Left renal pelvis (tissue), 4 donors: ENCODE measurements around the gene CYP46A1. TPM values are rescaled to one million over a fixed set of nuclear protein-coding genes. Genes with fewer than 3 reads are reported as not detected.

Source experiments
- DNase-seq, 4 donors: peaks; one replicate each; pipeline ENCODE4 v3.0.0-alpha.2; 2013; ENCODE audit warnings: low read depth in 4 of 4, low spot score in 3 of 4
- polyA plus RNA-seq, 4 donors: library from polyadenylated mRNA; unstranded; fragments of 120-200 nt; gene quantifications; one replicate each; pipeline ENCODE4 v1.2.1, GENCODE V29; 2013; ENCODE audit not compliant: insufficient read length in 4 of 4

Gene CYP46A1
- polyA plus RNA-seq, 4 donors = 1.4 to 4.2 (median 2.8) TPM

DNA sequence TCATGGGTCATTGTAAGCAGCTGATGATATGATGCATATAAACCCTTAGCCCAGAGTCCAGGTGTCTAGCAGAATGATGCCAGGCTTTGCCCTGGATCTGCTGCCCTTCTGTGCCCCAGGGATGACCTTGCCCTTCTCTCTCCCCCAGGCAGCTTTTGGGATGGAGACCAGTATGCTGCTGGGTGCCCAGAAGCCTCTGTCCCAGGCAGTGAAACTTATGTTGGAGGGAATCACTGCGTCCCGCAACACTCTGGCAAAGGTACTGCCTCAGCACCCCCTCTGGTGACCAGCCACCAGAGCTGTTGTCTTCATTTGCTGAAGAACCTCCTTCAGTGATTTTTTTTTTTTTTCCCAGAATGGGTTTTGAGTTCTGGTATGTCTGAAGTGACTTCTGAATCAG is 23.3 kb downstream of the CYP46A1 start:
- no peak for DNase-seq

GRCh38 chr14:99707921-99708320 is 23.8 kb downstream of the CYP46A1 start:
- no peak for DNase-seq

DNA sequence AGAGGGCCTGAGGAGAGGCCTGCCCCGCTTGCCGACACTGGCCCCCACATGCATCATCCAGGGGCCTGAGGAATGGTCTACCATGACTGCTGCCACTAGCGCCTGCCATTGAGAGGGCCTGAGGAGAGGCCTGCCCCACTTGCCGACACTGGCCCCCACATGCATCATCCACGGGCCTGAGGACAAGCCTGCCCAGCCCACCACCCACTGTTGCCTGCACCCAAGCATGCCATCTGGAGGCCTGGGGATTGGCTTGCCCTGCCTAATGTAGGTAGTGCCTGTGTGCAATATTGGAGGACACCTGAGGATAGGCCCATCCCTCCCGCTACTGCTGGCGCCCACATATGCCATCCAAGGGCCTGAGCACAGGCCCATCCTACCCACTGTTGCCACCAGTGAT is 24.4 kb downstream of the CYP46A1 start:
- no peak for DNase-seq

- no peak for DNase-seq
Observed at GRCh38 chr14:99713972-99714371, 29.9 kb downstream of the CYP46A1 start.

DNA sequence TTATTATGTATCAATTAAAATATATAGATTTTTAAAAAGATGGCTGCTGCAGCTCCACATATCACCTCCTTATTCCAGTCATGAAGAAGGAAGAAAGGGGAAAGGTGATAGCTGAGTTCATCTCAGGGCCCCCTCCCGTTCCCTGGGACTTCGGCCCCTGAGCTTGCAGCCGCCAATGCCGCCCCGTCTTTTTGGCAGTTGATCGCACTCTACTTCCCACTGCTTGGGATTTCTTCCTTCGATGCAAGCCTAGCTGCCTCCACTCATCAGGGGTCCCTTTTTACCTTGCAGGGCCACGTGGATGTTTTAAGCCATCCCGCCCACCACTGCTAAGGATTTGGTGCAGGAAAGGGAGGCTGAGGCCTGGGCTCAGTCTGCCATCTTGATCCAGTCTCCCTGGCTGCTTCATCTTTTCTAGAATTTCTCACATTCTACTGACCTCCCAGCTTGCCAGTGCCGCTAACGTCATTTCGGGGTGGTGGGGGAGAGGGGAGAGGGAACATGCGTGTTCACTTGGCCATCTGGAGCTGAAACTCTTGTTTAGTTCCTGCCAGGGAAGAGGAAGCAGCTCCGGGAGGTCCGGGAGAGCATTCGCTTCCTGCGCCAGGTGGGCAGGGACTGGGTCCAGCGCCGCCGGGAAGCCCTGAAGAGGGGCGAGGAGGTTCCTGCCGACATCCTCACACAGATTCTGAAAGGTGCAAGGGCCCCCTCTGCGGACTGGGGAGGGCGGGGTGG is 31.3 kb downstream of the CYP46A1 start:
- no peak for DNase-seq

DNA sequence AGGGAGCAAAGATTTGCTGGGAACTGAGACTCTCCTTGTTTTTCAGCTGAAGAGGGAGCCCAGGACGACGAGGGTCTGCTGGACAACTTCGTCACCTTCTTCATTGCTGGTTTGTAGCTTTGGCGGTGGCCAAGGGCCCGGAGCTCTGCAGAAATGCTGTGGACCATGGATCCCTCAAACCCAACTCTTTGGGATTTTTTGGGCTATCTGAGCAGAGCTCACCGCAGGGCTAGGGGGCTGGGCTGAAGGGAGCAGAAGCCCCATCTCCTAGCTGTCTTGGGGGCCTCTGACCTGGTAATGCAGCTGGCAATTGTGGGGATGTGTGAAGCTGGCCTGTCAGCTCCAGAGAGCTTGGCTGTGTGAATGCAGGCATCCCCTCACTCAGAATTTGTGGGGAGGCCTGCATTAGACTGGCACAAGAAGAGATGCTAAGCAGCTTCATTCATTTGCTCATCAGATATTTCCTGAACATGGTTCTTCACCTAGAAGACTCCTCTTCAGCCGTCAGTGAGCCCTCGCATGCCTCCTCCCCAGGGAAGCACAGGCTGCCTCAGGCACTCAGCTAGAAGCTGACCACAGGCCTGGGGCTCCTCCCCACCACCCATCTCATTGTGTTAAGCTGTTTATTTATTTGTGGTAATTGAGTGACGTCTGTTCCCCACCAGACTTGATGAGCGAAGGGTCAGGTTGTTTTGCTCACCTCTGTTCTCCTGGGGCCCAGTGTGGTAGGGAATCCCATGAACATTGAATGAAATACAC is 32.2 kb downstream of the CYP46A1 start:
- DNase-seq = no peak

DNA sequence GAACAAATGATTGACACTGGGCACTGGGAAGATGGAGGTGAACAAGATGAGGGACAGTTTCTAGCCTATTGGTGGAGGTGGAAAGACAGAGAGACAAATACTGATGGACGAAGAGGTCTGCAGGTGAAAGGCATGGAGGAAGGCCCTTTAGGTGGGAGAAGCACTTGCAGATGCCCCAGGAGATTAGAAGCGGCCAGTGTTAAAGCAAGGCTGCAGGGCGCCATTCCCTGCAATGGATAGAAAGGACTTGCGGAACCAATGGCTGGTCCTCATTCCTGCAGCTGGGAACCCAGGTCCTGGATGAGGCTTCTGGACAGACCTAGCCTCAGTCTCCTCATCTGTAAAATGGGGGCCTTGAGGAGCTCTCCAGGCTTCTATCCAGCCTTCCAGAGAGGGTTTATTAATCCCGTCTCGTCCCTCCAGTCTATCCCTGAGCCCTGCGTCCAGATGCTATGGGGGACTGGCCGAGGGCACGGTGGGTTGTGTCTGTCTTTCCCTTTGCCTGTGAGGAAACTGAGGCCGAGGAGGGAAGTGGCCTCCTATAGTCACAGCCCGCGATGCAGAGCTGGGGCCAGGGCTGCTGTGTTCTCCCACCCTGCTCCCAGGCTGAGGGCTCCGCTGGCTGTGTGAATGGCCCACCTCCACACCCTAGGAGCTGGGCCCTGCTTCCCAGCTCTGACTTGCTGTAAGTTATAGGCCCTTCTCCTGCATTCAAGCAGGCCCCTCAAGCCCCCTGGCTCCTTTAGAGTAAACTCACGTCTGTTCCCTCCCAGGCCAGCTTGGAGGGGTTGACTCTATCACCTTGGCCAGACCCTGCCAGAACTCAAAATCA is 33.0 kb downstream of the CYP46A1 start:
- no peak for DNase-seq

DNA sequence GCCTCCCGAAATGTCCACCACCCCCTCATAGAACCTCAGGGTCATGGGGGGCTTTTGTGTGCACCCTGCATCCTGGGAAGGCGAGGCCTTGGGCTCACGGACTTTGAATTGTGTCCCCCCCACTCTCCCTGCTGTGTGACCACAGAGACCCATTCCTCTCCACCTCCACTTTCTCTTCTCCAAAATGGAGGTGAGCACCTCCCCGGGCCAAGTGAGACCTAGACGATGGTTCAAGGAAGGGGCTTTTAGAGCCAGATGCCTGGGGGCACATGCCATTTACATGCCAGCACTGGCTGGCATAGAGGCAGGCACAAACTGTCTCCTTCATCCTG is 33.5 kb downstream of the CYP46A1 start:
- DNase-seq = no peak

DNA sequence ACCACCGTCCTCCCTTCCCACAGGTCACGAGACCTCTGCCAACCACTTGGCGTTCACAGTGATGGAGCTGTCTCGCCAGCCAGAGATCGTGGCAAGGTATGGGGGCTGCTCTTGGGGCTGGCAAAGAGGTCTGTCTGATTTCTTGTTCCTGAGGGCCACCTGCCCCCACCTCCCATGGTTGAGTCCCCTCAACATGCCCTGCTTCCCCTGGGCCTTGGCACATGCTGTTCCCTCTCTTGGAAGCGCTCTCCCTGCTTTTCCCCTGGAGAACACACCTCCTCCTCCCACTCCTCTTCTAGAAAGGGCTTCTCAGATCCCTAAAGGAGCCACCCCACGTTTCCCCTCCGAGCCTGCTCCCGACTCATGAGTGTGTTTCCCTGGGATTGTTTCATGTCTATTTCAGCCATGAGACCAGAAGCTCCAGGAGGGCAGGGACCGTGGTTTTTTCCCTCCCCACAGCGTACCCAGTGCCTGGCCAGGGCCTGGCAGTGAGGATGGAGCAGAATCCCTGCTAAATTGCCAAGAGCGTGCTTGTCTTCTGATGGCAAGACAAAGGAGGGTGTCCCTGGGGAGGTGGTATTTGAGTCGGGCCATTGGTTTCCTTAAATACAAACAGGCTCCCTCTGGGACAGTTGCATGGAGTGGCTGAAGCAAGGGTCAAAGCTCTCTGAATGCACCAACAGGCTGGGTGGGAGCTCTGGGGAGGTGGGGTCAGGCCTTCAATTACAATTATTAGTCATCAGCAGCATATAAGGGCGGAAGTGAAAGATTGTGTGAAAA is 34.1 kb downstream of the CYP46A1 start:
- no peak for DNase-seq

GRCh38 chr14:99718811-99719192 is 34.7 kb downstream of the CYP46A1 start:
- no peak for DNase-seq

- no peak for DNase-seq
Observed at GRCh38 chr14:99720941-99721791, 37.1 kb downstream of the CYP46A1 start.

GRCh38 chr14:99721792-99722516 is 37.9 kb downstream of the CYP46A1 start:
- DNase-seq = no peak

DNA sequence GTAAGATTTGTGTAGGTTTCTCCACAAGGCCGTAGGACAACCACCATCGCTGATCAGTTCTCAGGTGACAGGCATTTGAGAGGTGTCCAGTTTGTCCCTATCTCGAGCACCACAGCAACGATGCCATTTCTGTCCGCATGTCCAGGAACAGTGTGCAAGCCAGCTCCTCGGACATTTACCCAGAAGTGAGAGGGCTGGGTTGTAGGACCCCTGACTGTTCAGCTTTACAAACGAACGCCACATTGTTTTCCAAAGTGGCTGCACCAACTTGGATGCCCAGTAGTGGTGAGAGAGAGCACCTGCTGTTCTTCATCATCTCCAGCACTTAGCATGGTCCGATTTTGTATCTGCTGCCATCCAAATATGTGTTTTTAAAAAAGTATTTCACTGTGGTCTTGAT is 38.6 kb downstream of the CYP46A1 start:
- DNase-seq = no peak

DNA sequence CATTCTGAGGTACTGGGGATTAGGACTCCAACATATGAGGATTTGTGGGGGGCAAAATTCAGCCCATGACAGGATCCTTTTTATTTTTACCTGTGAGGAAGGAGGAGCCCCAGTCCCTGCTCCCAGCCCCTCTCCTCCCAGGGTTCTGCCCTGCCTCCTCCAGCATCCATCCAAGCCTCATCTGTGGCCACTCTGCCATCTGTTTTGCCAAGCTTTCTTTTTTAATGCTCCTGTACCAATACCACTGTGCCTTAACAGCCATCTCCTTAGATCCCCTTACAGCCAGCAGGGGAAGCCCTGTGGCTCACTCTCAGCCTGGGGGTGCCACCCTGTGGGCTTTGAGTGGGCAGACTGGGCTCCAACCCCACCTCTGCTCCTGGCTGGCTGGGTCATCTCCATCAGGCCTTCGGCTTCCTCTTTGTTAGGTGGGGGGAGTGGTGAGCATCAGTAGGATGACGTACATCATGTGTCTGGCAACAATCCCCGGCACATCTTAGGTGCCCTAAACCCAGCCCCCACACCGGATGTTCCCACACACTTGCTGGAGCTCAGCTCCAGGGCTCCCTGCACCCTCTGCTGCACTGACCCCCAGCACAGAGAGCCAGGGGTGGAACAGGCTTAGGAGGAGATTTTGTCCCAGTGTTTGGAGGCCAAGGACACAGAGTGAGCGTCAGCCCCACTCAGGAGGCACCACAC is 40.2 kb downstream of the CYP46A1 start:
- no peak for DNase-seq

- no peak for DNase-seq
Observed at GRCh38 chr14:99724939-99725773, 41.1 kb downstream of the CYP46A1 start.

DNA sequence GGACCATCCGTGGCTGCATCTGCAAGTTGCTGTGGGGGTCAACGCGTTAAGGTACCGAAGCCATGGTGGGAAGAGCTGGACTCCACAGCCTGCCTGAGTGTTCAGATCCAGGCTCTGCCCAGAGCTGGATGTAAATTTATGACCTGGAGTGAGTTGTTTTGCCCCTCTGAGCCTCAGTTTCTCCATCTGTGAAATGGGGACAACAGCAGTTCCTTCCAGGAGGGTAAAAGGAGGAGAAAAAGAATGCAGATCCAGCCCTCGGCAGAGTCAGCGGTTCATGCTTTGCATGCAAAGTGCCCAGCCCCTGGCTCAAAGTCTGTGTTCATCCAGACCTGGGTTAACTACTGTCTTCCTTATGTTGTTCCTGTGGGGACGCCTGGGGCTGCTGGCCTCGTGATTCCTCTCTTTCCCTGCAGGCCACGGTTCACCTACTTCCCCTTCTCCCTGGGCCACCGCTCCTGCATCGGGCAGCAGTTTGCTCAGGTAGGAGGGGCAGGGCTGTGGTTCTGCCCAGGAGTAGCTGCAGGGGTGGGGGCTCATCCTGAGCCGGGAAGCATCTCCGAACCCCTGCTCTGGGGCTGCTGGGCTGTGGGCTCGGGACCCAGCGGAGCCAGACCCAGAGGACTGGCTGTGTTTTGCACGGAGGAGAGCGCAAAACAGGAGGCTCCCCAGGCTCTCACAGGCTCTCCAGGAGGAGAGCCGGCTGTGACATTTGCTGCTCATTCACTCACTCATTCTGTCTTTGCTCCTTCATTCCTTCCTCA is 41.9 kb downstream of the CYP46A1 start:
- DNase-seq = no peak

DNA sequence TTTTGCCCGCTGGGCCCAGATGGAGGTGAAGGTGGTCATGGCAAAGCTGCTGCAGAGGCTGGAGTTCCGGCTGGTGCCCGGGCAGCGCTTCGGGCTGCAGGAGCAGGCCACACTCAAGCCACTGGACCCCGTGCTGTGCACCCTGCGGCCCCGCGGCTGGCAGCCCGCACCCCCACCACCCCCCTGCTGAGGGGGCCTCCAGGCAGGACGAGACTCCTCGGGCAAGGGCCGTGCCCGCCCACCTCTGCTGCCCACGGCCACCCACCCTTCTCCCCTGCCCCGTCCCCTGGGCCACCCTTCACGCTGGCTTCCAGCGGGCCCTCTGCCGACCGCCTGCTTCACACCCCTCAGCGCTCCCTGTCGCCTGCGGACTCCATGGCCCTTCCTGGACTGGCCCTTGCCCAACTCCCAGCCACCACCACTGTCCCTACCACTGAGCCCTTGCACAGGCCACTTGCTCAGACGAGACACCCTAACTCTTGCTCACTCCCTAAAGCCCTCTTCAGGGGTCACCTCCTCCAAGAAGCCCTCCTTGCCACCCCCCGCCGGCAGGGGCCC is 42.5 kb downstream of the CYP46A1 start:
- no peak for DNase-seq
